GM19023 (cell line): ENCODE measurements around the gene B3GNT7.
"Not testable (repeated sequence)": the region's sequence is repeated elsewhere in the genome, so short reads cannot be mapped to it uniquely, and the experiment has no call there.

ENCODE experiments used
- ATAC-seq: cut with Tn5 transposase; IDR thresholded peaks from one replicate; pipeline ENCODE4 v1.9.1; 2021; ENCODE audit warnings: mild to moderate bottlenecking, moderate library complexity; ENCODE audit not compliant: unreplicated experiment

B3GNT7 gene

GRCh38 chr2:231364961-231365810 is 30.3 kb upstream of the B3GNT7 start:
- no peak for ATAC-seq

DNA sequence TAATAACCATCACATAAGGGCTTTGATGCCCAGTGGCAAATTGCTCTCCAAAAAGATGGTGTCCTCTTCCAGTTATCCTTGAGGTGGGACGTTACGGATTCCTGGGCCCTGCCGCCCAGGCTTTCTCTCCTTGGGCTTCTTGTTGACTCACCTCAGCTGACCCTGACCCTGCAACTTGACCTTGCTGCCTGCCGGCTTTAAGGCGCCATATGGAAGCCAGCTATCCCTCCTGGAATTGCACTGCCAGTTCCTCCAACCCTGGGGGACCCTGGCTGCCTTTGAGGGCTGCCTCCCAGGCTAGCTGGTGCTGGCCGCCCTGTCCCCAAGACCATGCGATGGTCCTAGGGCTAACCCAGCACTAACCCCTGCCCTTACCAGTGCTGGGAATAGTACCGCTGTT is 28.3 kb upstream of the B3GNT7 start:
- ATAC-seq = no peak

GRCh38 chr2:231369580-231370428 is 25.7 kb upstream of the B3GNT7 start:
- no peak for ATAC-seq

DNA sequence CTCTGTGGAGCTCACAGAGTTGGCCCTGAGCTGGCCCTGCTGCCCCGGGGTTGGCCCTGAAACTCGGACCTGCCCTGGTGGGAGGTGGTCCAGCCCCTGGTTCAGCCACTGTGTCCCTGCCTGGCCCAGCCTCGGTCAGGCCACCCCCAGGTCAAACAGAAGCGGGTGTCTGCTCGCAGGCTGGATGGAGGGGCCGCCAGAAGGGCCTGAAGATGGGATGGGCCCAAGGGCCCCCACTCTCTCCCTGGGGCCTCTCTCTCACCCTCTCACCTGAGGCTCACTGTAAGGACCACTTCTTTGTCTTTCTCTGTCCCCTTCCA is 25.1 kb upstream of the B3GNT7 start:
- ATAC-seq = no peak

DNA sequence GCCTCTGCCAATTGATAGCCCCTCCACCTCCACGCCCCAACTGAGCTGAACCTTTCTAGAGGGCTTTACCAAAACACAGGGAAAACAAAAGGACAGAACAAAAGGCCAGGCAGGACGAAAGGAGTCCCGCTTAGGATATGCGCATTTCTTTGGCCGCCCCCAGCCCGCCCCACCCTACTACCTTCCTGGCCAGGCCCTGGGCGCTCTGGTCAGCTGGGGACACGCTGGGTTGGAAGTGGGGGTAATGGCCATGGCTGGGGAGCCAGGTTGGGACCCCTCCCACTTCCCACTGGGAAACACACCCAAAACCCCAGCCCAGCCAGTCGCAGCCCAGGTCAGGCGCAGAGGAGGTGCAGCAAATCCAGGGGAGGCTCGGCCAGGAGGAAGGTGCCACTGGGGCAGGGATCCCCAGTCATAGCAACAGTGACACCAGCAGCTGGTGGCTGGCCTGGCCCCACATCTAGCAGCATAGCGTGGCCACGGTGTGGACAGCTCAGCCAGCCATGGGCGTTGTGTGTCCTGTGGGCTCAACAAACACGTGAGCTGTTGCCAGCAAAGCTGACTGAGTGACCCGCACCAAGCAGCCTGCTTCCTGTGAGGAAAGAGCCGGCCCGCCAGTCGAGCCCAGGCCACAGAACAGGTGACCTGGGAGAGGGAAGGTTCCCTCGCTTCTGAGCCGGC is 24.6 kb upstream of the B3GNT7 start:
- ATAC-seq = no peak

GRCh38 chr2:231371430-231372054 is 24.0 kb upstream of the B3GNT7 start:
- ATAC-seq = no peak

GRCh38 chr2:231372326-231372725 is 23.2 kb upstream of the B3GNT7 start:
- no peak for ATAC-seq

- ATAC-seq = no peak
These were observed 22.3 kb upstream of the B3GNT7 start for GRCh38 chr2:231373184-231373583.

DNA sequence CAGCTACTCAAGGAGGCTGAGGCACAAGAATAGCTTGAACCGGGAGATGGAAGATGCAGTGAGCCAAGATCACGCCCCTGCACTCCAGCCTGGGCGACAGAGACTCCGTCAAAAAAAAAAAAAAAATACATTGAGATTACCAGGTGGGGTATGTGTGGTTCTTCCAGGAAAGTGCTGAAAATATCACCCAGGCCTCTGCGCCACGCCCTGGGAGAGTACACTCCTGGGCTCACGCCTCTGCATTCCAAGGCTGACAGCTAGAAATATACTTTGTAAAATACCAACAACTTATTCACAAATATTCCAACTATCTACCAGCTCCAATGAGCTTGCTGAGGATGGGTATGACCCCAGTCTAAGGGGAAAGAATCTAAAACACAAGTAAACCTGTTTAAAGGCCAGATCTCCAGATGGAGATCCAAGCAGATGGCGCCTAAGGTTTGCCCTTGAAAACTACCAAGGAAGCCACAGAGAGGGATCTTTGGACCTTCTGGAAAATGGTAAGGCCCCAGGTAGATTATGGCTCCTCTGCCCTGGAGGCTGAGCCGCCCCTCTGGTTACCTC is 21.6 kb upstream of the B3GNT7 start:
- no peak for ATAC-seq

GRCh38 chr2:231374771-231375170 is 20.7 kb upstream of the B3GNT7 start:
- no peak for ATAC-seq

DNA sequence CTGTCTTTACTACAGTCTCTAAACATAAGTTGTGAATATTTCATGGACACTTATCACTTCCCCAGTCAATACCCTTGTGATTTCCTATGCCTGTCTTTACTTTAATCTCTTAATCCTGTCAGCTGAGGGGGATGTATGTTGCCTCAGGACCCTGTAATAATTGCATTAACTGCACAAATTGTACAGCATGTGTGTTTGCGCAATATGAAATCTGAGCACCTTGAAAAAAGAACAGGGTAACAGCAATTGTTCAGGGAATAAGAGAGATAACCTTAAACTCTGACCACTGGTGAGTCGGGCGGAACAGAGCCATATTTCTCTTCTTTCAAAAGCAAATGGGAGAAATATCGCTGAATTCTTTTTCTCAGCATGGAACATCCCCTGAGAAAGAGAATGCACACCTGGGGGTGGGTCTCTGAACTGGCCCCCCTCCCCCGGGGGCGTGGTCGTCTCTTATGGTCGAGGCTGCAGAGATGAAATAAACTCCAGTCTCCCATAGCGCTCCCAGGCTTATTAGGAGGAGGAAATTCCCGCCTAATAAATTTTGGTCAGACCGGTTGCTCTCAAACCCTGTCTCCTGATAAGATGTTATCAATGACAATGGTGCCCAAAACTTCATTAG is 19.4 kb upstream of the B3GNT7 start:
- ATAC-seq = not testable (repeated sequence)

DNA sequence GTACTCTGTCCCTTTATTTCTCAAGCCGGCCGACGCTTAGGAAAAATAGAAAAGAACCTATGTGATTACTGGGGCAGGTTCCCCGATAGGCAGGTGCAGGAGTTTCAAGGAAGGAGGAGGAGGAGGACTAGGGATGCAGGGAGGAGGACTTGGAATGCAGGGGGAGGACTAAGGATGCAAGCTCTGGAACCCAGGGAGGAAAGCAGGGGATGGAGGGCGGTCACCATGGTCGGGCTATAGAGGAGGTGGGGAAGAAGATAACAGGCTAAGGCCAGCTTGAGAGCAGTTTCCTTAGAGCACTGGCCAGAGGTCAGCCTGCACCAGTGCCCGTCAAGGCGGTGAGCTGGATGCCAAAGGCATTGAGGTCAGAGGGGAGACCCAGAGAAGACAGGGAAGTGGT is 18.7 kb upstream of the B3GNT7 start:
- no peak for ATAC-seq

DNA sequence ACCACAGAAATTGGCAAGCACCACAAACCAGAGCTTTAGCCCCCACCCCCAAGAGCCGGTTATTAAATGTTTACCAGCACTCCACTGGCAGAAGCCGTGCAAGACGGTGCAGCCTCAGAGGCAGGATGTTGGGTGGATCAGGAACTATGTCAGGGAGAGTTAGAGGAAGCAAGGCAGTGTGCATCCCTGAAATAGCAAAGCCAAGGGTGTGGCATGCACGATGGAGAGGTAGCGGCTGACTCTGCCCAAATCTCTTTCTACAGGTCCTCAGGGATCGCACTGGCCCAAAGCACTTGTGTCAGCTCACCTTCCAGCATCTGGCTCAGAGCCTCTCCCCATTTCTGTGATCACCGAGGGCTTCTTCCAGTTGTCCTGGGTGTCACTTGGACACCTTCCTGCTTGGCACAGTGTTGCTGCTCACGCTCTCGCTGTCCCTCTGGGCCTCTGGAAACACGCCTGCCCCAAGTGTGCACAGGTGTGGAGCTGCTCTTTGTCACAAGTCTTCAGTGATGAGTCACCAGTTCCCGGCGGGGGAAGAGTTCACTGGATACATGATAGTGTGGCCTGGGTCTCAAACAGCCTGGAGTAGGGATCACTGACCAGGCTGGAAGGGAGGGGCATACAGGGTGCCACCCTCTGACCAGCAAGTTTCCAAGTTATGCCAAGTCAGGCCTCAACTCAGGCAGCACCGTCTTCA is 17.3 kb upstream of the B3GNT7 start:
- ATAC-seq = no peak

- ATAC-seq = no peak
These were observed 16.0 kb upstream of the B3GNT7 start for GRCh38 chr2:231379266-231380215.

DNA sequence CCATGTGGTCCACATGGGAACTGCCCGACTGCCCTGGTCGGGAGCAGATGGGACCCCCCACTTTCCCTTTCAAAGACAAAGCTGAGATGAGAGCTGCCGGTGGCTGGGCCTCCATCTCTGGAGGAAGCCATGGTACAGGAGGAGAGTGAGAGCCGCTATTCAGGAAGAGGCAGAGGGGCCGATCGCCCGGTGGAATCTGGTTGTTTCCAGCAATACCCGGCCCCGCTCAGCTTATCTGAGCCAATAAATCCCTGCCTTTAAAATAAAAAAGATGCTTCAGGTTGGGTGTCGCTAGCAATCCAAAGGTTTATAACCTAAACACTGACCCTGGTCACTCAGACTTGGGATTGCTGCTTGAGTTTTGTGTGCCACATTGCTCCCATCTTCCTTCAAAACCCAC is 15.2 kb upstream of the B3GNT7 start:
- no peak for ATAC-seq

DNA sequence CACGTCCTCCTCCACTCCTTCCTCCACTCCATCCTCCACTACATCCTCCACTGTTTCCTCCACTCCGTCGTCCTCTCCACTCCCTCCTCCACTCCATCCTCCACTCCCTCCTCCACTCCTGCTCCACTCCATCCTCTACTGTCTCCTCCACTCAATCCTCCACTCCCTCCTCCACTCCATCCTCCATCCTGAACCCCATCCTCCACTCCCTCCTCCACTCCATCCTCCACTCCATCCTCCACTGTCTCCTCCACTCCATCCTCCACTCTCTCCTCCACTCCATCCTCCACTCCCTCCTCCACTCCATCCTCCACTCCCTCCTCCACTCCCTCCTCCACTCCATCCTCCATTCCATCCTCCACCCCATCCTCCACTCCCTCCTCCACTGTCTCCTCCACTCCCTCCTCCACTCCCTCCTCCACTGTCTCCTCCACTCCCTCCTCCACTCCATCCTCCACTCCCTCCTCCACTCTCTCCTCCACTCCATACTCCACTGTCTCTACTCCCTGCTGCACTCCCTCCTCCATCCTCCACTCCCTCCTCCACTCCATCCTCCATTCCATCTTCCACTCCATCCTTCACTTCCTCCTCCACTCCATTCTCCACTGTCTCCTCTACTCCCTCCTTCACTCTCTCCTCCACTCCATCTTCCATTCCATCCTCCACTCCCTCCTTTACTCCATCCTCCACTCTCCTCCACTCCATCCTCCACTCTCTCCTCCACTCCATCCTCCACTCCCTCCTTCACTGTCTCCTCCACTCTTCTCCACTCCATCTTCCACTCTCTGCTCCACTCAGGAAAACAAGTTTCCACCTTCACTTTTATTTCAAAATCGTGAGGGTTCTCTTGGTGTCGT is 14.3 kb upstream of the B3GNT7 start:
- no peak for ATAC-seq

- no peak for ATAC-seq
These were observed 13.4 kb upstream of the B3GNT7 start for GRCh38 chr2:231382116-231382515.
